Daoy (cell line): Measurements from ENCODE around the gene SCN9A. TPM values are rescaled to one million over a fixed set of nuclear protein-coding genes. Genes with fewer than 3 reads are reported as not detected.
"Not testable (repeated sequence)": the region's sequence is repeated elsewhere in the genome, so short reads cannot be mapped to it uniquely, and the experiment has no call there.

Source experiments
- DNase-seq: peaks from one replicate; pipeline ENCODE4 v3.0.0-alpha.2; 2015; ENCODE audit warnings: low read depth
- total RNA-seq: library from RNA; depleted of rRNA; stranded (reverse); fragments of >200 nt; shearing (Covaris generic); gene quantifications from 2 replicates; pipeline ENCODE4 v1.2.3, GENCODE V29; 2014

Gene SCN9A
- total RNA-seq, 1 experiment from 2014 or later = 0.29 TPM

DNA sequence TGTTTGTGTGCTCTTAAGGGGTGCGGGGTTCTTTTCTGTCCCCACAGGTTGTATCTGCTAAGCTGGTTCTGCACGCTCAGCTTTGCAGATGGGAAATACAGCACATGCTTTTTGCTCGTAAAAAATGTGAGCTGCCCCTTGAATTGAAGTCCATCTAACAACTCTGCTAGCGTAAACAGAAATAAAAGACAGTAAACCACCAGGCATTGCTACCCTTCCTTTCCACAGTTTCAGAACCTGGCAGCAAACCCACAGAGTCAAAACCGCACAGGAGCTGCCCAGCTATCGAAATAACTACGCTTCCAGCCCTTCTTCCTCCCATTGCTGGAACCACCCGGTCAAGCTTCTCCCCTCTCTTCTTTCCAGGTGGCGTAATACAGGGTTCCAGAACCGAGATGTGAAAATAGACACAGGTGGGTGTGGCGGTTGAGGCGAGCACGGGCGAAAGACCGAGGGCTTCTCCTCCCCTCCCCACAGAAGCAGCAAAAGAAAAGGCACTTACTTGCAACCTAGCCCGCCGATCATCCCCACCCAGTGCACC is 479 bp downstream of the SCN9A start:
- DNase-seq = peak; percentile 3

DNA sequence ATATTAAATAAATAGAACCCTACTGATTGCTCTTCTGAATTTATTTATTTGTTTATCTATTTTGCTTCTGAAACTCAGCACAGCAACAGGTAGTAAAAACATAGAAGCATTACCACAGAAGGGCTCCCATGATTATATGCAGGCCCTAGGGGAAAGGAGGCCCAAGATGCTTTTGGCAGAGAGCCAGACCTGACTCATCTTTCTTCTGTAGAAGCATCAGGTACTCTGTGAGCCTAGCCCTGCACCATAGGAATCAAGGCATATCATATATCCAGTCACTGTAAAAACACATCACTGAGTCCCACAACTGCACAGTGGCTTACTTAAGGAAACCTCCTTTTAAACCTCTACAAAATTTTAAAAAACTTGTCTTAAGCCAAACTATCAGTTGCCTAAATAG is 1.8 kb downstream of the SCN9A start:
- peak; percentile 77 for DNase-seq

DNA sequence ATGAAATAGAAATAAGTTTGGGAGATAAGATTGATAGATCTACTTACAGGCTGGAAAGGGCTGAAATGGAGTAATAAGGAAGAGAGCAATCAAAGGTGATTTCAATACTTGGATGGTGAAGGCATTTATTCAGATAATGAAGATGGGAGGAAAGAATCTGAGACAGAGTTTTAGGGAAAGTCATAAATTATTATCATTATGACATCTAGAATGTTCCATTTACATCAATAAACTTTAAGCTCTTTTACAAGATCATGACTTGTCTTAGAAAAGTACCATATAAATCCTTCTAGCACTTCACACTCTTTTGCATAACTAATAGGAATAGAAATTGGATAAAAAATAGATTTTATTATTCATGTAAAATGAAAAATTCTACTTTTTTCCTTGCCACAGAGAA is 2.2 kb downstream of the SCN9A start:
- no peak for DNase-seq

DNA sequence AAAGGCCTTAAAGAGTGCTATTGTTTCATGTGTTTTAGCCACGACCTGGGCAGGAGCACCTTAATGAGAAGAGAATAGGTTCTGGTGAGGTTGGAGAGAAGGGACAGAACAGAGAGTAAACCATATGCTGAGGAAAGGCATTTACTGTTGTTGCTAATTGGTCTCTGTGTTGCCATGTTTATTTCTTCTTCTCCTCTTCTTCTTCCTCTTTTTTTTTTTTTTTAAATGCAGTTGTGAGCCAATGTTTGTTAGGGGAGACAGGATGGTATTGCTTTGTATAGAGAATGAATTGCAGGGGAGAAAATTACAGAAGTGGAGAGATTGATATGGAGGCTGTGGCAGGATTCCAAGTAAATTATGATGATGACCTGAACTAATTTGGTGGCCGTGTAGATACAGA is 2.6 kb downstream of the SCN9A start:
- no peak for DNase-seq

DNA sequence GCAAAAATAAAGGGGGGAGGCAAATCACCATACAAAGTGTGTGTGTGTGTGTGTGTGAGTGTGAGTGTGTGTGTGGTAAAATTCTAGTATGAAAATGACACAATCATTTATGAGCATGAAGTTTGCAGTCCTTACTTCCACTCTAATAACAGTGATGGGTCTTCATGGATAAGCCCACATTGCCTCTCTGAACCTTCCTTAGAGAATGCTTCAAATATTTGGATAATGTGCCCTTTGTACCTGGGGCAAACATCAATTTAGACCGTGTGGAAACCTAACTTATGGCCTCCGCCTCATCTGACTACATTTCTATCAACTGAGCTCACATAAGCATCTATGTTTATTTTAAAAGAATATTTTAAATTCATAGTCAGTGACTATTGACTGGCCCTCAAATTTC is 3.7 kb downstream of the SCN9A start:
- no peak for DNase-seq

DNA sequence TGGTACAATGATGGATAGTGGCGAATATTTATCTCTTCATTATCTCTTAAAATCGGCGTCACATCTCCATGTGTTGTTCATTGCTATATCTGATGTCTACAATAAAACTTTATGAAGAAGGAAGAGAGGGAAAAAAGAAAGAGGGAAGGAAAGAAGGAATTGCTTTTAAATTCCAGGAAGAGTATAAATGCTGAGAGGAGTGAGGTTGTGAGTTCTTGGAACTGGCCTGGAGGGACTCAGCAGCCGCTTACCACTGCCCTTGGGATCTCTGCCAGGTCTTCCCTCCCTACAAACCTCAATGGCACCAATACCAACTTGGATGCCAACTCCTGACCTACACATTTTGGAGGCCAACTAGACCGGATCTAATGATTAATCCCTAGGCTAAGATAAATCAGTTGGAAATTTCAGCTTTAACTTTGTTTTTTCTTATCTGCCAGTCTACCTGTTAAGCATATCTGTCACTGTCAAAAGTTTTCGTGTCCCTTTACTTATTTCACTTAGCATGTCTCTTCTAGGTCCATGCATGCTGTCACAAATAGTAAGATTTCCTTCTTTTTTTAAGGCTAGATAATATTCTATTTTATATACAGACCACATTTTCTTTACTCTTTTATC is 9.8 kb downstream of the SCN9A start:
- peak; percentile 20 for DNase-seq

DNA sequence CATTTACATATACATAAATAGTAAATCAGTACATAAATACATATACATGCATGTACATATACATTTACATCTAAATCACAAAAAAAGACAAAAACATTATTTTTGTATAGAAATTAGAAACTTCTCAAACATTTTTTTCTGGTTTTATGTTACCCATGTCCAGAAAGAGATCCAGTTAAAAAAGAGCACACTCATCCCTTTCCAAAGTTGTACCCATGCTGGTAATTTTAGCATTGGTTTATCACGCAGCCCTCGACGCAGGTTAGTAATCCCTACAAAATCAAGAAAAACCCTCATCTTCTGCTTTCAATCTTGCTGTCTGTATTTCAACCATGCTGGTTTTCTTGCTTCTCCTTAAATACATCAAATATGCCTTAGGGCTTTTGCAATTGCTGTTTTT is 10.5 kb downstream of the SCN9A start:
- no peak for DNase-seq

DNA sequence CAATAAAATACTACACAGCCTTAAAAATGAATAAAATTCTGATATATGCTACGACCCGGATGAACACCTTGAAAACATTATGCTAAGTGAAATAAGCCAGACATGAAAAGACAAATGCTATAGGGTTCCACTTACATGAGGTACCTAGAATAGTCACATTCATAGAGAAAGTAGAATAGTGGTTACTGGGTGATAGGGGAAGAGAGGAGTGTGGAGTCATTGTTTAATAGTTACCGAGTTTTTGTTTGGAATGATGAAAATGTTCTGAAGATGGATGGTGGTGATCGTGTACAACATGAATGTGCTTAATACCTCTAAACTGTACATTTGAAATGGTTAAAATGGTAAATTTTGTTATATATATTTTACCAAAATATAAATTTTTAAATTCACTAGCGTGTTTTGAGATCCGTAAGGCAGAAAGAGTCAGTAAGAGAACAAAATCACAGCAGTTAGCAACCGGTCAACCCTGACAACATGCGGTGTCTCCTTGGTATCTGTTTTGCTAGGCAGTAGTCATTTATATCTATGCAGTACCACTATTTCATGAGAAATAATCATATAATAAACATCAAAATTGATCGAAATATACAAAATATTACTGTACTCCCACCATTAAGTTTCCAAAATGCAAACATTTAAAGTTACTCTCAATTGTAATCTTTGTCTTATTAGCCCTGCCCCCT is 11.1 kb downstream of the SCN9A start:
- DNase-seq = no peak

DNA sequence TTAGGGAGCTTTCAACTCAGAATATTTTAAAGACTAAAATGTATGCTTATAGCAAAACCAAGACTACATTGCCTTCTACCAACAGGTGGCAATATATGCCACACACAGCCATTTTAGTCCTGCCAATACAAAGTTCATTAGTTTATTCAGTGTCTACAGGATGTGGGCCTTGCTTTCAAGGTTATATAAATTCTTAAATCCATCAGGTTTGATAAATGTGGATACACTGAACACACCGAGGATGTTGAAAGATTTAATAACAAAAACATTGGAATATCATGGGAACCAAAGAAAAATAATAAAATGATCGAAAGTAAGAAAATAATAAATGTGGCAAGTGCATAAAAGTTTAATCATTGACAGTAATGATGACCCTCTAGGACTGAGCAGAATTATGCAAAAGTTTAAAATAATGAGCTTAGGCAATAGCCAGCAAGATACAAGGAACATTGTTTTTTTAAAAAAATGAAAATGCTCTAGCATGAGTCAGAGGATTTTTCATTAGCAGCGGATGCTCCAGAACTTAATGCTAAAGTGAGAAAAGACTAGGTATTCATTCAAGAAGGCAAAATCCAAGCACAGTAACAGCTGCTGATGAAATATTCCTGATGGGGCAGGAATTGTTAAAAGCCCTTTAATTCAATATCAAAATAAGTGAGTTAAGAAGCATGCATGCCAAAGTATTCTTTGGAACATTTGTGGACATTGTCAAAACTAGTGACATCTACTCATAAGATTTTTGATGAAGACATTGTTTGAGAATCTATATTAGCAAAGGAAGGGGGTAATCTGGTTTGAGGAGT is 14.2 kb downstream of the SCN9A start:
- DNase-seq = peak; percentile 11

DNA sequence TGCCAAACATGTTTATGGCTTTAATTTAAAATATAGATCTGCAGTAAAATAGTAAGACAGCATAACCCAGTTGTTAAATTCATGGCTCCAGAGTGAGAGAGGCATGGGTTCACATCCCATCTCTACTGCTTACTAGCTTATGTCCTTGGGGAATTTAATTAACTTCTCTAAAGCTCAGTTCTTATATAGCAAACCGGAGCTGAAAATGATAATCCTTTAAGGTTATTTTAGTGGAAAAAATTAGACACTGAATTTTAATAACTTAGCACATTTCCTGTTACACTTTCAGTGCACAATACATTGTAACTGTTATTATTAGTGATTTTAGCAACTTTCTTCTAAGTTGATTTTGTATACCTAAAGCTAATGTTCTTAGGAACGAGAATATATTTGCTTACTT is 14.8 kb downstream of the SCN9A start:
- no peak for DNase-seq

DNA sequence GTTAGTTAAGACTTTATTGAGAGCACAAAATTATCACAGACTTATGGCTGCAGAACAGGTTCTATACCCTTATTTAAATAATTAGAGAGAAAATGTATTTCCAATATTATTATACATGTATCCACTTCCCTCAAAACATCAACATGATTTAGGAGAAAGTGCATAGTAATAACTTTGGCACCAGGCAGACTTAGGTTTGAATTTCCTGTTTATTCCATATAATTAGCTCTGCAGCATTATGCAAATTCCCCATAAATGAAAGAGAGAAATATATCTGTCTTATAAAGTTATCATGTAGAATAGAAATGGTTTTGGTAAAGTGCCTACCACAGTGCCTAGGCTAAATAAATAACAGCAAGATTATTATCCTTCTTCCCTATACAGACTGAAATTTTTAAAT is 15.3 kb downstream of the SCN9A start:
- DNase-seq = no peak

DNA sequence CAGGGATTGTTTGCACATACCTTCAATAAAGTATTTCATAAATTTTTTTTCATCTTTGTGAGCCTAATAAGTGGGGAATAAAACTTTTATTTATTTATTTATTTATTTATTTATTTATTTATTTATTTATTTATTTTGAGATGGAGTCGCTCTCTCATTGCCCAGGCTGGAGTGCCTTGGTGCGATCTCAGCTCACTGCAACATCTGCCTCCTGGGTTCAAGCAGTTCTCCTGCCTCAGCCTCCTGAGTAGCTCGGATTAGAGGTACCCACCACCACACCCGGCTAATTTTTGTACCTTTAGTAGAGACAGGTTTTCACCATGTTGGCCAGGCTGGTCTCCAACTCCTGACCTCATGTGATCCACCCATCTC is 17.8 kb downstream of the SCN9A start:
- not testable (repeated sequence) for DNase-seq

DNA sequence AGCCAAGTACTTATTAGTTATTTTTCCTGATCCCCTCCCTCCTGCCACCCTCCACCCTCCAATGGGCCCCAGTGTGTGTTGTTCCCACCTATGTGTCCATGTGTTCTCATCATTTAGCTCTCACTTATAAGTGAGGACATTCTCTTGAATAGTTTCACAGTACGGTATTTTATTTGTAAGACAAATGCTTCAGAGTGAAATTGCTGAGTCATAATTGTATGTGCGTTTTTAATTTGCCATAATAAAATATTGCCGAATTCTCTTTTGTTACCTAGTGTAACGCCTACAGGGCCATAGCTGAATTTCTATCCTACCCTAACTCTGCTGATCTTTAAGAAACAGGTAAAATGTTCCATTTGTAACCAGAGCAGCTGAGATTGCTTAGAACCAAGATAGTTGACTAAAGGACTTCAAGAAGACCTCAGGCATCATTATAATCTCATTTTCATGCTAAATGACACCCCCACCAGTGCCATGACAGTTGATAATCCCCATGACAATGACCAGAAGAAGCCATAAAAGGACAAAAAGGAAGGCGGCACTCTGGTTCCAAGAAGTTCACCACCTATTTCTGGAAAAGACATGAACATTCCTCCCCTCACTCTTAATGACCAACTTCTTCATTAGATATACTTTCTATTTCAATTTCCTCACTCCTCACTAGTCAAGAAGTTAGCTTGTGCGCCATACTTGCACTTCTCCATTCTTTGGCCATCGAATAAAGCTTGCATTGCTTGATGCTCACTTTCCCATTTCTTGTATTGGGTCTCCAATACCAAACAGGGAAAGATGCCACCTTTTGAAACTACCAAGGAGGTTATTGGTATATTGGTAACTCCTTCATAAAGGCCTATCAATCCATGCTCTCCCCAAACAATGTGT is 18.4 kb downstream of the SCN9A start:
- DNase-seq = no peak

DNA sequence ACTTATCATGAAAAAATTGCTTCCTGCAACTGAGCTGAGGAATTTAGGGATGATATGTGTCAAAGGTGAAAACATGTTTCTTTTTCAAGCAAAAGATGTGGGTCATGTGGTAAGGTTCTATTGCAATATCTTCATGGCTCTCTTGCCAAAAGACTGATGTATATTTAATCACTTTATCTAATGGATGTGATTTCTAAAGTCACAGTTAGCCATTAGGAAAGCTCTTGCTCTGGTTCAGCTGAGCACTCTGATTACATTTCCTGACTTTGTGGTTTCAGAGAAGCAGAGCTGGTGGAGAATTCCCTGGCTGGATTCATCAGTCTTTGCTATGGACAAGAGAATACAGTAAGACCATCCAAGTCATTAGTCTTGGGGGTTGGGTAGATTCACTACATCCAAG is 24.4 kb downstream of the SCN9A start:
- DNase-seq = no peak

DNA sequence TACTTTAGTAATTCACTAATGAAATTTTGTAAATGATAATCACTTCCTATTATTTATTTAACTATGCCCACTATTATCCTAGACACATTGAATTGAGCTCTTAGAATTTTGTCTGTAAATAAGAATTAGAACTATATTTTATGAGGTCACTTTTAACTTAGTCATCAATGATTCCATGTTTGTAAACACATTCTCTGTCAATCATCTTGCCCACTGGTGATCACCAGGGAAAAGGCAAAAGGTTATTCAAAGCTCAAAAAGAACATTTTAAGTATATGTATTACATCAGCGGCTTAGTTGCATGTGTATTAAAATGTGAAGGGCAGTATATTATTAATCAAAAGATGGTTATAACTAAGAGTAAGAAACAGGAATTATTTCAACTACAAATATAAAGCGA is 25.2 kb downstream of the SCN9A start:
- no peak for DNase-seq

DNA sequence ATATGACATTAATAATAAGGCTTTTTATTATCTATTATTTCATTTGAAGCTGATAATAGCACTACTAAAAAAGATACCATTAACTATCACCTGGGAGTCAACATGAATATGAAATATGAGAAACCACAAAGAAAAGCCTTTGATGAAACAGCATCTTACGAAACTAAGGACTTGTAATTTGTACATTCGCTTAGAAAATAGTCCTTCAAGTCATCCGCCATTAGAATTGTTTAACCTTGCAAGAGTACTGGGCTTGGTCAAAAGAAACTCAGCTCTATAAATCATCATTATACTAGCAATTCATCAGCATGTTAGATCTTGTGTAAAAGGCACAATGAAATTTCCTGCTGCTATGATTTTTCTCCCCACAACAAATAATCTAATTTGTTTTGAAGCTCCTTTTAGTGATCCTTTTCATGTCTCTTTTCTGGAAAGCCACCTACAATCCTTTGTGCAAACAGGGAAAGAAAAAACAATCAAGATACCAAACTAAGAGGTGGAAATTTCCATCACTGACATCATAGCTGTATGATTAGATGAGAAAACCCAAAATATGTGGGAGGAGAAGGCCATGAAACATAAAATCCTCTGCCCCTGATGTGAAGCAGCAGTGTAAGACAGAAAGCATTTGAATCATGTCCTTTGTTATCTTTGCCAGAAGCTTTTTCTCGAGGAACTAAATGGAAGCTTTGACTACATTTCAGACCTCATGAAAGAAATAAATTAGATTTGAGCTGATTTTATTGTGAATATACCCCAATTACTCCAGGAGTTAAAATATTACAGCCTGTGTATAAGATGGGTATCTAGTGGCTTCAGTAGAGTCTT is 31.2 kb downstream of the SCN9A start:
- no peak for DNase-seq

DNA sequence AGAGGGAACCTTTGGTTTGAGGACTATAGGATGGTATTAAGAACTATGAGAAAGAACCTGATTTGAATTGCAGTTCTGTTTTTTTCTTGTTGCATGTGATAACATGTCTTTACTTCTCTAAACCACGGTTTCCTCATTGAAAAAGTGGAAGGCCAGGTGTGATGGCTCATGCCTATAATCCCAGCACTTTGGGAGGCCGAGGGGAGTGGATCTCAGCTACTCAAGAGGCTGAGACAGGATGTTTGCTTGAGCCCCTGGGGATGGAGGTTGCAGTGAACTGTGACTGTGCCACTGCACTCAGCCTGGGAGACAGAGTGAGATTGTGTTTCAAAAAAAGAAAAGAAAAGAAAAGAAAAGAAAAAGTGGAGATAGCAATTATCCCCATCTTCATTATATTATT is 32.3 kb downstream of the SCN9A start:
- DNase-seq = peak; percentile 20

DNA sequence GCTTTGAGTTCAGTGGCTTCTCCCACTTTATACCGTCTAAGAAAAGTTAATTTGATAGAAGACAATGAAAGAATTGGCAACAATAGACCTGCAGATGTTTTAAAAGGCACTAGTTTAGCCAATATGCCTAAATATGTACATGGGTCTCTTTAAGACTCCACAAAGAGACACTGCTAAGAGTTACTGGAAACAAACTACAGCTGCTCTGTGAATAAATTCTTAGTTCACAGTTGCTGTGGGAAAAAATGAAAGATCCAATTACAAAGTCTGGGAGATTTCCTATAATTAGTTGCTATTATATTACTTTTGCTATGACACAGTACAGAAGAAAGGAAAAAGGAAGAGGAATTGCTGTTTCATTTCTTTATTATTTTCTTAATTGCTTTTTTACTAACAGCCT is 34.3 kb downstream of the SCN9A start:
- DNase-seq = no peak

DNA sequence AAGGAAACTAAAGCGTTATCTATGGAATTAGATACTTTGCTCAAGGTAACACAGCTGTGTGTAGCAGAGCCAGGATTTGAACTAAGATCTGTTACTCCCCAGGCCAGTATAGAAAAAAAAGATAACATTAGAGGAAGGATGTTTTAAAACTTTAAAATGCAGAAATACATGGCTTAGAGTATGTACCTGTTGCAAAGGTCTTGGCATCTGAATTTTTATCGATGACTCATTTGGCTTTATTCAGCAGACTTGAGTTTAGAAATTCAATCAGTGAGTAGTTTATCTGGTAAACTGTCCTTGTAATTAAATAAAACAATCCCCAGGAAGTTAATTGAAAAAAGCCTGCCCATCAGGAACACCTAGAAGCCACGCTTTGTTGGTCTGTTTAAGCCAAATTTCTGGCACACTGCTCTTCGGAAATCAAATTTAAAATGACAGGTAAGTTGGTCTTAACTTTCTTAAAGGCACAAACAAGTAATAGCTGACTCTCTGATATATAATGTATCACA is 36.9 kb downstream of the SCN9A start:
- no peak for DNase-seq

DNA sequence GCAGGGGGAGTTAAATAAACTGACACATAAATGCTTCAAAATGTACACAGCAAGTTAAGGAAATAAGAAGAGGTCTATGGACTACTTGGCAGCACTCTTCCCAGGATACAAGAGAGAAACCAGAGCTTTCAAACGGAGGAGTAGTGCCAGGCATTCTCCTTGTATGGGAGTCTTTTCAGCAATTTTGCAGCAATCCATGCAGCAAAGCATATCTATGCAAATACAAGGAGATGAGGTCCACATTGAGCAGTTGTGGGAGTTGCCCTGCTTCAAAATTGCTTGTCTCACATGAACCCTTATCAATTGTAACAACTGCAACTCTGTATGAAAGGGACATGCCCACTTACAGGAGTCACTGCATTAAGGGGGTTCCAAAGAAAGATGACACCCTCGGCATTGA is 37.8 kb downstream of the SCN9A start:
- no peak for DNase-seq

DNA sequence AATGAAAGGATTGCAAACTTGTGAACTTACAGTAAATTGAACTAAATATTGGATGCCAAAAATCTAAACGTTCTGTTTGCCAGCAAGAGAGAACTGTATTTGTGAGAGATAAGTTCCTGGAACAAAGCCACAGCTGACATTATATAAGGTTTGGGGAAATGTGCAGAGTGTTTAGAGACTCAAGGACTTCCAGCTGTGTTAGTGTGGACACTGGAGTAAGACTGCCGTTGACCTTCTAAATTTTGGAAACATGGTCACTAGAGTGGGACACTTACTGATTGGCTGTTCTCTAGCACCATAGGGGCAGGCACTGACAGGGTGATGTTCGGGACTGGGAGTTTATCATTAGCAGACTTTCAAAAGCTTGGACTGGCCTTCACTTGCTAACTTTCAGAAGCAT is 40.5 kb downstream of the SCN9A start:
- DNase-seq = no peak
